GM19025 (cell line): Measurements from ENCODE around the gene ADAM15.

ENCODE experiments used
- ATAC-seq: cut with Tn5 transposase; IDR thresholded peaks from one replicate; pipeline ENCODE4 v1.9.1; 2021; ENCODE audit warnings: mild to moderate bottlenecking, low read depth, moderate library complexity; ENCODE audit not compliant: unreplicated experiment

ADAM15 gene

DNA sequence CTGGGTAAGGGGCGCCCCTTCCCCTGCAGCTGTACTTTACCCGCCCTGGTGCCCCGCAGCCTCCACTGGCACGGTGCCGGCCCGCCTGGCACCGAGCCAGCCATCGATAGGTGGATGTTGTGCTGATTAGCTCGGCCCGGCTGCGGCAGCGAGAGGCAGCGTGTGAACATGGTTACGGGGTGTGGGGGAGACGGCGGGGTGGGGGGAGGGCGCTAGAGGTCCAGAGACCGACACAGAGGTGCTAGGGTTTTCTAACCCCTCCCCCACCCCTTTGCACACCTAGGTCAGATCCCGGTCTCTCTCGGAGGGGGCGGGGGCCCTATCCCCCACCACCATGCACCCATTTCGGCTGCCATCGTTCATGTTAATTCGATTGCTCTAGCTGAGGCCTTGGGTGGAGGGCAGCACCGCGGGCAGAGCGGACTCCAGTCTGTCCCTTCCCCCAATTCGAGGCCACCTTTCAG, 19.1 kb downstream of the ADAM15 start:
- no peak for ATAC-seq

DNA sequence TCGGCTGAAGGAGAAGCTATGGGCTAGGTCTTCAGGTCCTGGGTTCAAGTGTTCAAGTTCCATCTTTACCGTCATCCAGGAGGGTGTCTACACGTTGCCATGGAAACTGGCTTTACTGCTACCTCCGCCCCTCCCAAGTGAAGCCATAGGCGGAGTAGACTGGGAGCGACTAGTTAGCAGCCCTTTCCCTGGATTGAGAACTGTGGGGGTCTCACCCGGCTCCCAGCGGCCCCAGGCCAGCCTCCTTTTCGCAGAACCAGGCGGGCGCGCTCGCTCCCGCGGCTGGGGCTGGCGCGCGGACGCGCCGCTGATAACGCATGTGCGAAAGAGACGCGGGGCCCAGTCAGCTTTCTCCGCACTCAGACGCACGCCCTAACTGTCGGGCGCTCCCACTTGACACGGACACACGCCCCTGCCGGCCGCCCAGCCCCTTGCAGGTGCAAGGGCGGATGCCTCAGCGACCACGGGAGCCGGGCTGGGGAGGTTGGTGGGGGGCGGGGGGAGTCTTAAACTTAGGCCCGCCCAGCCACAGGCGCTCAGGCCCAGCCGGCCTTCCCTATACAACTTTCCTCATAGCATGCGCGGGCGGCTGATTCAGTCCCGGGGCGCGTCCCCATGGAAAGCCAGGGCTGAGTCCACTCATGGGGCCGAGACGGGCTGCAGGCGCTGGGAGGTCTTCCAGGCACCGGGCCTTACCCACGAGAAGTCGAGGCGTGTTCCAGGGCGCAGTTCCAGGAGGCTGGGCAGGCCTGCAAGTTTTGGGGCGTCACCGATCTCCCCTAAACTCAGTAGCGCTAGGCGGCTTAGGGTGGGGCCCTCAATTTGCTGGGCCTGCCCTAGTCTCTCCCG, 19.8 kb downstream of the ADAM15 start:
- no peak for ATAC-seq

DNA sequence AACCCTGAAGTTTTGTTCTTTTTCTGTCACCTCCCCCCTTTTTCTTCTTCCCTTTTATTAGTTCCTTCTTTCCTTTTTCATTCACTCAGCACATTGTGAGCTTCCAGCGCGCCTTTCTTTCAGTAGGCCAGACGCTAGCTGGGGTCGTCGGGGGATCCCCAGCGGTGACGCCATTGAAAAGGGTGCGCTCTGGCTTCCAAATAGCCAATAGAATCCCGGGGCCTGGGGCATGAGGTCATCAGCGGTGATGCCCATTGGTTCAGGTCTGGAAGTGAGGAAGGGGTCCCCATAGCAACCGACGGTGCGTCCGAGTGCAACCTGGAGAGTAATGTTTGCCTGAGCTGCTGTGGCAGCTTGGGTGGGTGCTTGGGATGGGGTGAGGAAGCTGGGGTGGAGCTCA, 20.6 kb downstream of the ADAM15 start:
- ATAC-seq: no peak

DNA sequence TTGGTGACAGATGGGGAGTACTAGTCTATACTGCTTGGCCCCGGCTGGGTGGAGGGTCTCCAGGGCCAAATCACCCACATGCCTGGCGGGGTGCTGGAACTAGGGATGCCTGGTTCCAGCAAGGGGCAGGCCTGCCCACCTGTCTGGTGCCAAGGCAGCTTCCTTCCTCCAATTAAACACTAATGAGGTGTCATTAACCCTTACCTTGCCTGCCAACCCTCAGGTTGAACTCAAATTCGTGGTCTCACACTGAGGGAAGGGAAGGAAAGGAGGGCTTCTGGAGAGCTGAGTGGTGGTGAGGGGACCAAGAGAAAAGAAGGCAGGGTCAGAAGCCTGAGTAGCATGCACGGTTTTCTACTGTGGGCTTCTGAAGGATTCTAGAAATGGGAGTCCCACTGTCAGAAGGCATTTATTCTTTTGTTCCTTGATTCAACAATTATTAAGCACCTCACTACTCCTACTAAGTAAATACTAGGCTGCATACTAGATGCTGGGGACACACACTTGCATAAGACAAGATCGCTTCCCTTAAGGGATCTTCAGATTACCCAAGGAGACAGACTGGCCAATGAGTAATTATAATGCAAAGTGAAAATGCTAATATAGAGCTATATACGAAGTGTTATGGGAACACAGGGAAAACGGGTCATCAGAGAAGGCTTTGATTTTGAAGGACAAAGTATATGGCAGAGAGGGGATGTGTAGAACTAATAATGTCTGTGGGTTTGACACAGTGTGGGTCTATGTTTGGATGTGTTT, 21.6 kb downstream of the ADAM15 start:
- ATAC-seq: no peak

DNA sequence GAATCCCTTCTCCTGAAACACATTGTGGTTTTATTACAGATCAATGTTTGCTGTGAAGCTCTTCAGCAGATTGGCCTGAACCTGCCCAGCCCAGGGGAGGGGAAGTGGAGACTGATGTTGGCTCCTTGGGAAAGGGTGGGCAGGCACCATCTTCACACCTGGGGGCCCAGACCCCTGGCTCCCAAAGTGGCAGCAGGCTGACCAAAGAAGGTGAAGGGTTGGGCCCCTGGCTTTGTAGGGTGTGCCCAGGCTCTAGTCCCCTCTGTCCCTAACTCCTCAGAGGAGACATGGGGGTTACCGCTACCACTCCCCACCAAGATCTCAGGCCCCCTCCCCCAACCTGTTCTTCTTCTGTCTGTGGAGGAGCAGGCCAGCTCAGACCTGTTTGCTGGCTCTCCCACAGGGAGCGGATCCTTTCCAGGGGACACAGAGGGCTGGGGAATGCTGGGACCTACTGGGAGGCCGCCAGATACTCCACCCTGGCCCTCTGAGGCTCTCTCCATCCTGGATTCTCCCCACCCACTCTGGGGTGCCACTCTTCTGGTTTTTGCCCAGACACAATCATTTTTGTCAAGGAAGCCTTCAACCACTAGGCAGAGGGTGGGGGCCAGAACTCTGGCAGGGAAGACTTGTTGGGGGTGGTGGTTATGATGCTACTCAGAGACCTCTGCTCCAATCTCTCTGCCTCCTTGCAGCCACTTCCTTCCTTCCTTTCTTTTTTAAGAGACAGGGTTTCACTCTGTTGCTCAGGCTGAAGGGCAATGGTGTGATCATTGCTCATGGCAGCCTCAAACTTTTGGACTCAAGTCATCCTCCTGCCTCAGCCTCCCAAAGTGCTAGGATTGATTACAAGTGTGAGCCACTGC, 22.5 kb downstream of the ADAM15 start:
- no peak for ATAC-seq

DNA sequence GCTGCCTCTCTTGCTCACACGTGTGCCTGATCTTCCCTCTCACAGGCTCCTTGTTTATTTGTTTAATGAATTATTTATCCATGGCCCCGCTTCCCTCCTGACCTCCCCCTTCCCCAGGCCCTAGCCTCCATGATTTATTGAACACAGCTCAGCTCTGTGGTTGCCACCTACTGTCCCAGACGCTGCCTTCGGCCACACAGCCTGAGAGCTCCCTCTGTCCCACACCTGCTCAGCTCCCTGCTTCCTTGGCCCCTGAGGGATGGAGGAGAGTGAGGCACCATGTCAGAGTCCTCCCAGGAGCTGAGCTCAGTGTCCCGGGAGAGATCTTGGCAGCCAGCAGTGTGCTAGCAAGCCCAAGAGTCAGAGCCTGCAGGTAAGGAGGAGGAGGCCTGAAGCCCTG, 24.4 kb downstream of the ADAM15 start:
- no peak for ATAC-seq

DNA sequence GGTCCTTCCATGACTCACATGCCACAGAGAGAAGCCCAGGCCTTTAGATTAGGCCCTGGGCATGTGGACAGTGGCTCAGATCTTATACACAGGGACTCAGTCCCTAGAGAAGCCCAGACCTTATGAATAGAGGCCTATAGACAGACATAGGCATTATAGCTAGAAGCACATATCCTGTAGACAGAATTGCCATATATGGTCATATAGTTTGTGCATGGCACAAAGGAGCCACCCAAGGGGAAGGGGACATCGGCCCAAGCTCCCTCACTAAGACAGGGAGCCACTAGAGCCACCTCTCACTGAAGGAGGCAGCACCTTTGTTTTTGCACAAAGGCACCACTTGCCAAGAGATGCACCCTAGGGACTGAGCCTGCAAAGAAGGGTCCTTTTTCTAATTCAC, 25.3 kb downstream of the ADAM15 start:
- no peak for ATAC-seq

DNA sequence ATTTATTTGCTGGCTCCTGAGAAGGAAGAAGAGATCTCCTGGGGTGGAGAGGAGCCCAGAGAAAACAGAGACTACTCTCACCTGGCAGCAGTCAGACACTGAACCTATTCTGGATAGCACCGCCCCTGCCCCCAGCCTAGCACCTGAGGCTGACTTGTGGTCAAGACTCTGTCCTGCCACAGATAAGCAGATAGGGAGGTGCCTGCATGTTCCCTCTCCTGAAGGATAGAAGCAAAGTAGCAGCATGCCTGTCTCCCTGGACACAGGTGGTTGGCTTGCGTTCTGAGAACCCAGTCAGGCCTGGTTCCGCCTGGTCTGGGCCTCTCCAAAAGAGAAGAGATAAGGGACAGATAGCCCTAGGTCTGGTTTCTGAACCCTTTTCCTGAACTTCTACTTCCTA, 26.2 kb downstream of the ADAM15 start:
- ATAC-seq: no peak

DNA sequence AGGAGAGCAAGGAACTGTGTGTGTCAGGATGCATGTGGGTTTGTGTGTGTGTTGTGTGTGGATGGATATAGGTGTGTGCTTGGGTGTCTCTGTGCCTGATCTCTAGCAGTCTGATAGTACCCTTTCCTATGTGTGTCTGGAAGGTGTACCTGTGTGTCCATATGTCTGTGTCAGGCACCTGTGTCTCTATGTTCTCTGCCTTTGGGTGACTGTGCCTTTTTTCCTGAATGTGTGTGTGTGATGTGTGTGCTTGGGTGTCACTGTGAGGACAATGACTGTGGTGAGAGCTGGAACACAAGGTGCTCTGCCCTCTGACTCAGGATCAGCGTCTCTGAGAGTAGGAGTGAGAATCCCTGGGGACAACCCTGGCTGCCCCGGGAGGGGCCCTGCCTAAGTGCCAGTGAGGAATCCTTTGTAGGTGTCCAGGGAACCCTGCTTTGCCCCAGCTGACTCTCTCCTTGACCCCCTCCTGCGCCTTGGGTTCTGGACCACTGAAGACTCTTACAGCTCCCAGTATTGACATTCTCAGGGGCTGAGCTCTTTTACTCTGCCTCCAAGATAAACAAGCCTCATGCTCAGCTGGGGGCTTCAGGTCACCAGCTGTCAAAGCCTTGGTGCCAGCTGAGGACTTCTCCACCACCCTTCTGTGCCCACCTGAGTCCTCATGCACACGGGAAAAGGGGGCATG, 26.8 kb downstream of the ADAM15 start:
- ATAC-seq: no peak

DNA sequence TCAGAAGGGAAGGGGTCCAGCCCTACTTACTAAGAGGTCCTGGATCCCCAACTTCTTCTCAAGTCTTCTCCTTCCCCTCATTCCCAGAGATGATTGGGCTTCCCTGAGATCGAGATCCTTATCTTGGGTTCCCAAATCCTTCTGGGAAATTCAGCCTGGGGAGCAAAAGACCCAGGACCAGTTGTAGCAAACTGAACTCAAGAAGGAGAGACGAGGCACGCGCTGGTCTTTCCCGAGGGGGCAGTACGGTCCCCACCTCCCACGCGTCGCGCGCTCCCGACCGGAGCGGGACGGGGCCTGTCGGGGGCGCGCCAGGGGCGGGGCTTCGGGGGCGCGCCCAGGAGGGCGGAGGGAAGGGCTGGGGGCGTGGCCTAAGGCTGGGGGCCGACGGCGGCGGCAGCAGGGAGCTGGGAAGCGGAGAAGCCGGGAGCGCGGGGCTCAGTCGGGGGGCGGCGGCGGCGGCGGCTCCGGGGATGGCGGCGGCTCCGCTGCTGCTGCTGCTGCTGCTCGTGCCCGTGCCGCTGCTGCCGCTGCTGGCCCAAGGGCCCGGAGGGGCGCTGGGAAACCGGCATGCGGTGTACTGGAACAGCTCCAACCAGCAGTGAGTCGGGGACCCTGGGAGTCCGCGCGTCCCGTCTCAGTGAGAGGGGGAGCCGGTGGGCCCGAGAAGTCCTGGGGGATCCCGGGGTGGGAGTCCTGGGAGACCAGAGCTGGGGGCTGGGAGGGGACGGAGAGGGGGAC, 27.5 kb downstream of the ADAM15 start, which contains the start of gene EFNA3:
EFNA3 (plus strand) TSS at position 369 of the 741 bp plus-strand sequence; CDS start at position 474, 105 bp downstream.
- no peak for ATAC-seq

DNA sequence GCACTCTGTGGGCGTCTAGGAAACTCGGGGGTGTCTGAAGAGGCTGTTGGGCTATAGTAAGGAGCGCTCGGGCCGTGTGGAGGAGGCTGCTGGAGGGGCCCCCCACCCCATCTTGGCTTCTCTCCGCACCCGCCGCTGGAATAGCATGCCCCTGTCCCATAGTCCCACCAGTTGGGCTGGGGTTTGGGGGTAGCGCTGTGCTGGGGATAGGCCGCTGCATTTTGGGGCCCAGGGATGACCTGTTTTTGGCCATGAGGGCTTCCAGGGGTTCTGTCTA, 28.0 kb downstream of the ADAM15 start:
- ATAC-seq: no peak

DNA sequence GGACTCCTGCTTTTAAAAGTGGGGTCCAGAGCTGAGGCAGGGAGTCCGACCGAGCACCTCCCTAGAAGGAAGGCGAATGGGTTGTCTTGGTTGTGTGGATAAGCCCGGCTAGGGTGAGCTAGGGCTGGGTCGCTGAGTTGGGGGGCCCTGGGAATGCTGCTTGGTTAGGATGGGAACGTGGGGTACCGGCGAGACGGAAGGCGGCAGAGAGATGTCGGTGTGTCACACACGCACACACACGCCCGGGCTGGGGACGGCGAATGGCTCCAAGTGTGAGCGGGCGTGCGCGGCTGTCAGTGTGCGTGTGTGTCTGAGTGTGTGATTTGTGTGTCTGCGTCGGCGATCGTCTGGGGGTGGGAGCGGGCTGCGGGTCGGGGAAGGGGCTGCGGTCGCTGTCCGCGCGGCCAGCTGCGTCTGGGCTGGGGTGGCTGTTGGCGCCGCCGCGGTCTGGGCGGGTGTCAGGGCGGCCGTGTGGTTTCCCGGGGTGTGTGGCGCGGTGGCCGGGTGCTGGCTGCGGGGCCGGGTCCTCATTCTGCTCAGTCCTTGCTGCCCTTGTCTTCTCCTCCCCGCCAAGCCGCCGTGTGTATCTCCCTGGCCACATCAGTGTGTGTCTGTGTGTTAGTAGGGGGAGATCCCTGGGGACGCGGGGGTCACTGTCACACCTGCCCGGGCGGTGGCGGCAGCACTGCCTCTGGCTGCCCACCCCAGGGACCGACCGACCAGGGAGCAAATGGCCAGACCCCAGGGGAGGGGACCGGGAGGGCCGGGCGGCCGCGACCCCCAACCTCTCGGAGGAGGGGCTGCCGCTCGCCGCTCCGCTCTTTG, 28.6 kb downstream of the ADAM15 start:
- no peak for ATAC-seq

DNA sequence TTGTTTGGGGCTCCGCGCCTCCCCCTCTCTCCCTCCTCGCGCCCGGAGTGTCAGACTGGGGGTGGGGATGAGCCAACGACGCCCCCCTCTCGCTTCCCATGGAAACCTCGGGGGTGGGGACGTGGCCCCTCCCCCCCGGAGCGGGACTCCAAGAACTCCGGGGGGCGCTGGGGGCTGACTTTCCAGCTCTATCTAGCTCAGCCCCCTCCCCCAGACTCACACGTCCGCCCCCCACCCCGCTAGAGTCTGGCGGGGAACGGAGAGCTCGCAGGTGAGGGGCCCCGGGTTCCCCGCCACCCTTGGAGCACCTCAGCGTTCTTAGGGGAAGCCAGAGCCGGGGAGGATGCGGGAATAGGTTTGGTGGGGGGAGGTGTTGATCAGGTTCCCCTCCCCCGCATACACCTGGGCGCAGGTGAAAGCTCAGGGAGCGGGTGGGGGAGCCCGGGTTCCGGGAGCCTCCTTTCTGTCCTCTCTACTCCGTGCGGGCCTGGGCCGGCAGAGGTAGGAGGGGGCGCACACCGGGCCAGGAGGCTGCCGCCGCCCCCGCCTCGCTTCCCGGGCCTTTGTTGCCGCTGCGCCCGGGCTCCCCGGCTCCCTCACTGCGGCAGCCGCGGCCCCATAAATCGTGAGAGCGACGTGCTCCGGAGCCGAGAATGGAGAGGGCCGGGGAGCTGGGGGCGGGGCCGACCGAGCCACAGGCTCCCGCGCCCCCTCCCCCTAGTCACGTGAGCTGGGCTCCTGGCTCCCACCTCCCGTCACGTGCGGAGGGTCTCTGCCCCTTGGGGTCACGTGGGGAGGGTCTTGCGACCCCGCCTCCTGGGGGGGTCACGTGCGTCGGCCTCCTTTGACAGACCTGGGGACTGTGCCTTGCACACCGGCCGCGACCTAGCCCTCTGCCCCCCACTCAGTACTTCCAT, 29.5 kb downstream of the ADAM15 start:
- ATAC-seq: no peak

DNA sequence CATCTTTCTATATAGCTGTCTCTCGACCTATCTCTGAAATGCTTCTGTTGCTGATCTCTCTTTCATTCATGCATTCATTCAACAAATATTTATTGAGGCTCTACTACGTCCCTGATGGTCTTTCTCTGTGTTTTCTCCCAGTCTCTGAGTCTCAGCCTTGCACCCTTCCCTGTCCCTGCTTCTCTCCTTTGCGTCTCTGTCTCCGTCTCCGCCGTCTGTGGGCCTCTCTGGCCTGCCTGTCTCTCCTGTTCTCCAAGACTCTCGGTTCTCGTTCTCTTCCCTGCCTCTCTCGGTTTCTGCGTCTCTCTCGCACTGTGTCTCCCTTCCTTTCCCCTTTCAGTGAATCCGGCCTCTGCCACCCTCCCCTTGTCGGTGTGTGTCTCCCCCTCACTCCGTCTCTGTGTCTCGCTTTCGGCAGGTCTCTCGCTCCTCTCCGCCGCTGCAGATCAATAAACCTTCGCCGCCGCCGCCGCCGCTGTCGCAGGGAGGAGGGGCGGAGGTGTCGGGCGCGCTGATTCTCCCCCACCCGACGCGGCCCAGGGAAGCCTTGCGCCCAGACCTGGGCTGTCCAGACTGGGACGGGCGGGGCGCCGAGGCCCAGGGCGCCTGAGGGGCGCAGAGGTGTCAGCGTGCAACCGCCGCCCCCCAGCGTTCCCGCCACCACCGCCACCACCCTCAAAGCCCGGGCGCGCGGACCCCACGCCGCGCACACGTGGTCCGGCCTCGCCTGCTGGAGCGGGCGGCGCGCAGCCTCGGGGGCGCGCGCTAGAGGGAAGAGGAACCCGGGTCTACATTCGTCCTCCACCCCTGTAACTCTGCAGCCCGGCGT, 30.6 kb downstream of the ADAM15 start:
- no peak for ATAC-seq

DNA sequence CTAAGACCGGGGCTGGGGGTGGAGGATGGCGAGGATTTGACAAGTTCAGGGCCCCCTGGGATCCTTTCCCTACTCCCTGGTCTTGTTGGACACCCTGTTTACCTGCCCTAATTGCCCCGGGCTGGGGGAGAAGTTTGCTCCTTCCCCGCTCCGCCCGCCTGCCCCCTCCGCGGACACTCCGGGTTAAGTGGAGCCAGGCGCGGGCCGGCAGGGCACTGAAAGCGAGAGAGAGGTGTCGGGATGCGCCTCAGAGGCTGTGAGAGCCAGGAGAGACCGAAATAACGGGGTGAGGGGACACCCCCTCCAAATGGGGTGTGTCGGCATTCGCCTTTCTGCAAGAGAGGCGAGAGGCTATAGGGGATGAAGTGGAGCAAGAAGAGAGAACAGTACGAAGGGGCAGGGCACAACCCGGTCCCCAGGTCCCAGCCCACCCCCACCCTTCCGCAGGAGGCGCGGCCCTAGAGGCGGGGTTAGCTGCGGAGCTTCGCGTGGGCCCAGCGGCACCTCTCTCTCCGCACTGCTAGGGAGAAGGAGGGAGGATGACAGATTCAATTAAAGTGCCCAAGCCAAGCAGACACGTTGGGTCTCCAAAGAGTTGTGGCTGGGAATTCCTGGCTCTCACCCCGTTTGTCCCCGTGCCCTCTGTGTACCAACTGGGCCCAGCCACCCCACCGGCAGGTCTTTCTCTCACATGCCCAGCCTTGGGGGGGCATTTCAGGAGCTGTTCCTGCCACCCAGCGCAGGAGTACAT, 31.4 kb downstream of the ADAM15 start:
- ATAC-seq: no peak

DNA sequence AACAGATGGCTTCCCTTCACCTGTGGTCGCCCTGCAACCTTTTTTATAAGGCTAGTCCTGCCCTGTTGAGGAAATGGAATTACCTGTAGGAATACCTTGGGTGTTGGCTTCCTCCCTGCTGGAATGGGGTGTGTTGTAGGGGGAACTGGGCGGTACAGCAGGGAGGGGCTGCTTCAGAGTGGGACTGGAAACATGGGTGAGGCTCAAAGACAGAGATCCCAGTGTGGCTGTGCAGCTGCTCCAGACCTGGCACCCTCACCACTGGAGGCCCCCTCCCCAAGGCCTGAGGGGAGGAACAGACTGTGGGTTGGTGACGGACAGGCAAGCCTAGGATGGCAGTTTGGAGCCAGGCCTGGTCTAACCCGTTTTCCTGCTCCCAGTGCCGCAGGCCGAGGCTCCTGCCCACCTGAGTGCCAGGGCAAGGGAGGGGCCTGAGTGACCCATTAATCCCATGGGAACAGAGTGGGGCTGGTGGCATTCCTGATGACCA, 32.0 kb downstream of the ADAM15 start:
- ATAC-seq: no peak
